DND-41 (cell line): ENCODE data around the gene BCCIP.

Experiments
- ATAC-seq: fragments of 200-7000 bp; cut with Tn5 transposase; 3 replicates; pipeline ENCODE4 v1.9.1; 2021; ENCODE audit warnings: low read depth; ENCODE audit not compliant: insufficient read depth
- DNase-seq: peaks from one replicate; pipeline ENCODE4 v3.0.0-alpha.2; 2020
- H2AFZ ChIP-seq: 2 replicates; pipeline ENCODE4 v1.6.0; 2012; ENCODE audit warnings: low read depth, low read length
- H3K27ac ChIP-seq: 2 replicates; pipeline ENCODE4 v1.5.1; 2012; ENCODE audit warnings: low read length, inconsistent platforms
- H3K27me3 ChIP-seq: fragments of 200-600 bp; sonication (generic); 2 replicates; pipeline ENCODE4 v1.6.0; 2012; ENCODE audit warnings: low read length, mild to moderate bottlenecking, inconsistent platforms; ENCODE audit not compliant: insufficient read depth, poor library complexity
- H3K36me3 ChIP-seq: 2 replicates; pipeline ENCODE4 v1.5.1; 2012; ENCODE audit warnings: low read length, inconsistent platforms; ENCODE audit not compliant: insufficient read depth
- H3K4me1 ChIP-seq: 2 replicates; pipeline ENCODE4 v1.5.1; 2012; ENCODE audit warnings: mild to moderate bottlenecking, low read length; ENCODE audit not compliant: insufficient read depth
- H3K4me2 ChIP-seq: 2 replicates; pipeline ENCODE4 v1.6.0; 2012; ENCODE audit warnings: mild to moderate bottlenecking, moderate library complexity, low read length, inconsistent platforms; ENCODE audit not compliant: insufficient read depth
- H3K4me3 ChIP-seq, 2 experiments: fragments of 200-600 bp in 1 of 2; shearing (Covaris generic) in 1 of 2; 2 replicates each; pipeline ENCODE4 v1.5.1; 2012 to 2016; ENCODE audit warnings: inconsistent platforms in 2 of 2, low read length in 2 of 2, mild to moderate bottlenecking in 2 of 2, low read depth in 1 of 2, moderate library complexity in 1 of 2
- H3K79me2 ChIP-seq: 2 replicates; pipeline ENCODE4 v1.6.0; 2012; ENCODE audit warnings: low read length, inconsistent platforms; ENCODE audit not compliant: insufficient read depth
- H3K9ac ChIP-seq: 2 replicates; pipeline ENCODE4 v1.6.0; 2012; ENCODE audit warnings: low read depth, mild to moderate bottlenecking, inconsistent platforms, low read length, moderate library complexity
- H3K9me3 ChIP-seq: 2 replicates; pipeline ENCODE4 v1.5.1; 2012; ENCODE audit warnings: low read length, moderate library complexity, mild to moderate bottlenecking, inconsistent platforms; ENCODE audit not compliant: insufficient read depth, severe bottlenecking
- H4K20me1 ChIP-seq: 2 replicates; pipeline ENCODE4 v1.6.0; 2012; ENCODE audit warnings: low read length; ENCODE audit not compliant: insufficient read depth
- EZH2 ChIP-seq: IDR thresholded peaks from 3 replicates; pipeline ENCODE4 v1.6.1; 2012; ENCODE audit warnings: borderline replicate concordance, low read depth, mild to moderate bottlenecking, moderate library complexity, low read length, inconsistent platforms; ENCODE audit not compliant: severe bottlenecking
- TF ChIP-seq, protein P1 (sequence below): IDR thresholded peaks from 2 replicates; pipeline ENCODE4 v1.5.1; 2012; ENCODE audit warnings: borderline replicate concordance, low read length, moderate library complexity, mild to moderate bottlenecking; ENCODE audit not compliant: poor library complexity, severe bottlenecking; ENCODE audit errors: extremely low read depth

The BCCIP gene

DNA sequence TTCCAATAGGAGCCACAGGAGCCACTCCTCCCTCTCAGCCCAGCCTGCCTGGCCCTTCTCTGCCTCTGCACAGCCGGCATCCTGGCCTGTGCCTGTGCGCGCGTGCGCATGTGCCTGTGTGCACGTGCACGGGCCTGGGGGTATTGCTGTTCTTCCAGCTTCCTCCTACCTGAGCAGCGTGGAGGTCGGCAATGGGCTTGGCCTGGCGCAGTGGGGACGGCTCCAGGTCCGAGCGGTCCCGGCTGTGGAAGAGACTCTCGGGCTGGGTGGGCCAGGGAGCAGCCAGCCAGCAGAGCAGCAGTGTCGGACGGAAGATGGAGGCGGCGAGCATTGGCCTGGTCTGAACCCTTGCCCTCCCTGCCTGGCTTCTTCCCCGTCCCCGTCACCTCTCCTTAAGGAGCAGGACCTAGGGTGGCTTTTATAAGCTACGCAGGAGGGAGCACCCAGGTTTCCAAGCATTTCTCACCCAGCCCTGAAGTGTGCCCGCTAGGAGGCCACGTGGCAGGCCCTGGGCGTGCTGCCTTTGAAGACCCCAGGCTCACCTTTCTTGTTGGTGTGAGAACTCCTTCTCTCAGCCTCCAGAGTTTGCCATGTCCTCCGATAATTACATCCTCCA, 47.7 kb upstream of the BCCIP start, which contains the start of gene MMP21:
Gene MMP21 (minus strand): TSS at position 331 of the 616 bp plus-strand sequence. CDS start 0 bp downstream, at position 331.
- Histone ChIP-seq H4K20me1 (no peaks in the 10 kb centered on the region; the same call in 1 of the 2 replicates), H3K27ac (no peak within 1 kb of the TSS), H2AFZ (no peak within 1 kb of the TSS), H3K9ac (no peak within 1 kb of the TSS), H3K4me1 (no peaks in the 10 kb centered on the region), H3K9me3 (no peaks in the 10 kb centered on the region), H3K79me2 (no peaks in the 10 kb centered on the region), H3K27me3 (no peaks in the 10 kb centered on the region), H3K4me2 (no peak within 1 kb of the TSS), H3K36me3 (no peaks in the 10 kb centered on the region), H3K4me3 (no peak within 1 kb of the TSS)
- no peak for ATAC-seq
- TF ChIP-seq, protein P1, sequence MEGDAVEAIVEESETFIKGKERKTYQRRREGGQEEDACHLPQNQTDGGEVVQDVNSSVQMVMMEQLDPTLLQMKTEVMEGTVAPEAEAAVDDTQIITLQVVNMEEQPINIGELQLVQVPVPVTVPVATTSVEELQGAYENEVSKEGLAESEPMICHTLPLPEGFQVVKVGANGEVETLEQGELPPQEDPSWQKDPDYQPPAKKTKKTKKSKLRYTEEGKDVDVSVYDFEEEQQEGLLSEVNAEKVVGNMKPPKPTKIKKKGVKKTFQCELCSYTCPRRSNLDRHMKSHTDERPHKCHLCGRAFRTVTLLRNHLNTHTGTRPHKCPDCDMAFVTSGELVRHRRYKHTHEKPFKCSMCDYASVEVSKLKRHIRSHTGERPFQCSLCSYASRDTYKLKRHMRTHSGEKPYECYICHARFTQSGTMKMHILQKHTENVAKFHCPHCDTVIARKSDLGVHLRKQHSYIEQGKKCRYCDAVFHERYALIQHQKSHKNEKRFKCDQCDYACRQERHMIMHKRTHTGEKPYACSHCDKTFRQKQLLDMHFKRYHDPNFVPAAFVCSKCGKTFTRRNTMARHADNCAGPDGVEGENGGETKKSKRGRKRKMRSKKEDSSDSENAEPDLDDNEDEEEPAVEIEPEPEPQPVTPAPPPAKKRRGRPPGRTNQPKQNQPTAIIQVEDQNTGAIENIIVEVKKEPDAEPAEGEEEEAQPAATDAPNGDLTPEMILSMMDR: no peak
- TF ChIP-seq EZH2: no peak
- DNase-seq: no peak

DNA sequence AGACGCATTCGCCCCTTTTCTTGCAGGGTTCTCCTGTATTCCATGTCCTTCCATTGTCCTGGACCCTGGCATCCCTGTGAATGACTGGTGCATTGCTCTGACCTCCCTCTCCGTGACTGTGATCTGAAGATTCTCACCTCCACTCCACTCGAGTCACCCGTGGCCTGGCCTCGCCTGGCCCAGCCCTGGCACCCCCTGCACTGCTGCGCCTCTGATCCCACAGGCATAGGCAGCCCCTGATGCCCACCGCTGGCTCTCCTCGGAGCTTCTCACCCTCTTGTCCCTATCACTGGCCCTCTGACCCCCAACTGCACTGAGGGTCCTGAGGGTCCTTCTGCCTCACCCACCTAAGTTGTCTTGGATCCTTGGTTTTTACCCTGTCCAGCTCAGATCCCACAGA, 45.5 kb upstream of the BCCIP start:
- TF ChIP-seq, protein P1: no peak
- TF ChIP-seq EZH2: no peak
- Histone ChIP-seq H3K9me3 (no peaks in the 10 kb centered on the region), H3K4me3 (no peak overlapping the region), H3K9ac (no peak overlapping the region), H2AFZ (no peak overlapping the region), H3K79me2 (no peaks in the 10 kb centered on the region), H3K4me1 (no peaks in the 10 kb centered on the region), H3K36me3 (no peaks in the 10 kb centered on the region), H4K20me1 (no peaks in the 10 kb centered on the region; the same call in 1 of the 2 replicates), H3K4me2 (no peak overlapping the region), H3K27ac (no peak overlapping the region), H3K27me3 (no peaks in the 10 kb centered on the region)
- no peak for ATAC-seq
- no peak for DNase-seq

DNA sequence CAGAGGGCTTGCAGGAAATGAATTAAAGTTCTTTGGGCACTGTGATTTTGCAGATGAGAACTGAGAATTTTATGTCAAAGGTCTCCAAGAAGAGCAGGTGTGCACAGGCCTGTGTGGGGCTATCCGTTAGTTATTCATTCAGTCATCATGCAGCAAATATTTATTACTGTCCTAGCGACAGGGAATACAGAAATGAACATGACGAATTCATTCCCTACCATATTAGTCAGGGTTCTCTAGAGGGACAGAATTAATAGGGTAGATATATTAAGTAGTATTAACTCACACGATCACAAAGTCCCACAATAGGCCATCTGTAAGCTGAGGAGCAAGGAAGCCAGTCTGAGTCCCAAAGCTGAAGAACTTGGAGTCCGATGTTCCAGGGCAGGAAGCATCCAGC, 44.8 kb upstream of the BCCIP start:
- H2AFZ ChIP-seq: no peak overlapping the region
- no peaks in the 10 kb centered on the region for H3K27me3 ChIP-seq
- TF ChIP-seq EZH2: no peak
- TF ChIP-seq, protein P1: no peak
- H3K4me3 ChIP-seq: no peak overlapping the region
- H3K27ac ChIP-seq: no peak overlapping the region
- no peaks in the 10 kb centered on the region for H3K79me2 ChIP-seq
- H3K9me3 ChIP-seq: no peaks in the 10 kb centered on the region
- H3K36me3 ChIP-seq: no peaks in the 10 kb centered on the region
- H3K9ac ChIP-seq: no peak overlapping the region
- no peaks in the 10 kb centered on the region for H3K4me1 ChIP-seq
- no peaks in the 10 kb centered on the region; the same call in 1 of the 2 replicates for H4K20me1 ChIP-seq
- ATAC-seq (no peak), DNase-seq (no peak)
- no peak overlapping the region for H3K4me2 ChIP-seq
